ENCODE data around the gene MAN1A1. TPM values are rescaled to one million over a fixed set of nuclear protein-coding genes. Genes with fewer than 3 reads are reported as not detected.

Gene MAN1A1
- polyA plus RNA-seq, 1 experiment: 27.5 TPM

GRCh38 chr6:119142637-119143036 lies 206.9 kb downstream of the MAN1A1 start:
- TF ChIP-seq CTCF (IDR thresholded peaks at IDR 0.05; ENCODE audit: low read depth, low read length): no peak
- no peak overlapping the region for H3K4me3 ChIP-seq (ENCODE audit: low read depth, low read length)
- H3K27ac ChIP-seq (ENCODE audit: low read depth, low read length): no peak overlapping the region
- CTCF ChIA-PET: interaction anchor here (3.4 kb wide), 1 partner anchor 13 kb away, joined by 18 read pairs; no protein-coding TSS in a partner anchor
- POLR2A ChIA-PET: no interaction called here
- H3K27me3 ChIP-seq (ENCODE audit: control insufficient read depth, insufficient read depth, low read length): no peaks in the 10 kb centered on the region
- H3K9me3 ChIP-seq (ENCODE audit: control insufficient read depth, insufficient read depth, low read length): no peaks in the 10 kb centered on the region
- no peak for DNase-seq (ENCODE audit: low read depth, low spot score)

- no peak for TF ChIP-seq CTCF (IDR thresholded peaks at IDR 0.05; ENCODE audit: low read depth, low read length)
- CTCF ChIA-PET: no interaction called here
- H3K27ac ChIP-seq (ENCODE audit: low read depth, low read length): no peak overlapping the region
These were observed 207.5 kb downstream of the MAN1A1 start for GRCh38 chr6:119142041-119142440.

GRCh38 chr6:119140196-119141140 lies 209.1 kb downstream of the MAN1A1 start:
- TF ChIP-seq CTCF (IDR thresholded peaks at IDR 0.05; ENCODE audit: low read depth, low read length): no peak
- Histone ChIP-seq H3K27me3 (ENCODE audit: control insufficient read depth, insufficient read depth, low read length) (no peaks in the 10 kb centered on the region), H3K9me3 (ENCODE audit: control insufficient read depth, insufficient read depth, low read length) (no peaks in the 10 kb centered on the region), H3K4me3 (ENCODE audit: low read depth, low read length) (no peak overlapping the region), H3K27ac (ENCODE audit: low read depth, low read length) (no peak overlapping the region)
- POLR2A ChIA-PET: no interaction called here
- DNase-seq (ENCODE audit: low read depth, low spot score): no peak
- CTCF ChIA-PET: interaction anchor here (3.4 kb wide), 1 partner anchor 11 kb away, joined by 31 read pairs; no protein-coding TSS in a partner anchor

More at GRCh38 chr6:119142041-119142440, 207.5 kb downstream of the MAN1A1 start:
- no peaks in the 10 kb centered on the region for H3K9me3 ChIP-seq (ENCODE audit: control insufficient read depth, insufficient read depth, low read length)
- no peak for DNase-seq (ENCODE audit: low read depth, low spot score)
- H3K4me3 ChIP-seq (ENCODE audit: low read depth, low read length): no peak overlapping the region
- POLR2A ChIA-PET: no interaction called here
- no peaks in the 10 kb centered on the region for H3K27me3 ChIP-seq (ENCODE audit: control insufficient read depth, insufficient read depth, low read length)

- no peak overlapping the region for H3K27ac ChIP-seq (ENCODE audit: low read depth, low read length)
- no peak for TF ChIP-seq CTCF (IDR thresholded peaks at IDR 0.05; ENCODE audit: low read depth, low read length)
- CTCF ChIA-PET: interaction anchor here (2.4 to 3.4 kb wide), 2 partner anchors 9 to 10 kb away, joined by 14 to 31 read pairs; no protein-coding TSS in a partner anchor
- no peaks in the 10 kb centered on the region for H3K27me3 ChIP-seq (ENCODE audit: control insufficient read depth, insufficient read depth, low read length)
- POLR2A ChIA-PET: no interaction called here
- no peak for DNase-seq (ENCODE audit: low read depth, low spot score)
- H3K9me3 ChIP-seq (ENCODE audit: control insufficient read depth, insufficient read depth, low read length): no peaks in the 10 kb centered on the region
- no peak overlapping the region for H3K4me3 ChIP-seq (ENCODE audit: low read depth, low read length)
These were observed 210.5 kb downstream of the MAN1A1 start for GRCh38 chr6:119138906-119139541.
